Measurements from ENCODE around the gene GSTM2.

DNA sequence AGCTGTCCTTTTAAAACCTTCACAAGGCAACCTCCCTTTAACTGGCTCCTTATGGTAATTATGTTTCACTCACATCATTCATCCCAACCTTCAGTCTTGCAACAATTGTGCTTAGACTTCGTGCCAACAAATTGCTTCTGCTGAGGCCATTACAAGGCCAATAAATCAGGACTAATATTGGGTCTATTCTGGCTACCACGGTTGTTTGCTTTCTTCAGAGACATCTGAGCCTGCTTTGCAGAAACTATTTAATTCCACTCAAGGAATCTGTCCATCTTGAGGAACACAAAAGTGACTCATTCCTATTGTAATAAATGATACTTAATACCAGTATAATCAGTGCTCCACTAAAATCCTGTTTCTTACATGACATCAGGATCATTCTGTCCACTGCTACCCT is 14.6 kb upstream of the GSTM2 start:
- TF ChIP-seq POLR2A (IDR thresholded peaks at IDR 0.05) (no peak), POLR2AphosphoS5 (IDR thresholded peaks at IDR 0.05) (no peak), EP300 (IDR thresholded peaks at IDR 0.05) (no peak)
- TF ChIP-seq, protein P1, sequence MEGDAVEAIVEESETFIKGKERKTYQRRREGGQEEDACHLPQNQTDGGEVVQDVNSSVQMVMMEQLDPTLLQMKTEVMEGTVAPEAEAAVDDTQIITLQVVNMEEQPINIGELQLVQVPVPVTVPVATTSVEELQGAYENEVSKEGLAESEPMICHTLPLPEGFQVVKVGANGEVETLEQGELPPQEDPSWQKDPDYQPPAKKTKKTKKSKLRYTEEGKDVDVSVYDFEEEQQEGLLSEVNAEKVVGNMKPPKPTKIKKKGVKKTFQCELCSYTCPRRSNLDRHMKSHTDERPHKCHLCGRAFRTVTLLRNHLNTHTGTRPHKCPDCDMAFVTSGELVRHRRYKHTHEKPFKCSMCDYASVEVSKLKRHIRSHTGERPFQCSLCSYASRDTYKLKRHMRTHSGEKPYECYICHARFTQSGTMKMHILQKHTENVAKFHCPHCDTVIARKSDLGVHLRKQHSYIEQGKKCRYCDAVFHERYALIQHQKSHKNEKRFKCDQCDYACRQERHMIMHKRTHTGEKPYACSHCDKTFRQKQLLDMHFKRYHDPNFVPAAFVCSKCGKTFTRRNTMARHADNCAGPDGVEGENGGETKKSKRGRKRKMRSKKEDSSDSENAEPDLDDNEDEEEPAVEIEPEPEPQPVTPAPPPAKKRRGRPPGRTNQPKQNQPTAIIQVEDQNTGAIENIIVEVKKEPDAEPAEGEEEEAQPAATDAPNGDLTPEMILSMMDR (IDR thresholded peaks at IDR 0.05), result no peak
